ENCODE results near the gene FRMPD1.
"Not testable (repeated sequence)": the region's sequence is repeated elsewhere in the genome, so short reads cannot be mapped to it uniquely, and the experiment has no call there.

Gene FRMPD1

DNA sequence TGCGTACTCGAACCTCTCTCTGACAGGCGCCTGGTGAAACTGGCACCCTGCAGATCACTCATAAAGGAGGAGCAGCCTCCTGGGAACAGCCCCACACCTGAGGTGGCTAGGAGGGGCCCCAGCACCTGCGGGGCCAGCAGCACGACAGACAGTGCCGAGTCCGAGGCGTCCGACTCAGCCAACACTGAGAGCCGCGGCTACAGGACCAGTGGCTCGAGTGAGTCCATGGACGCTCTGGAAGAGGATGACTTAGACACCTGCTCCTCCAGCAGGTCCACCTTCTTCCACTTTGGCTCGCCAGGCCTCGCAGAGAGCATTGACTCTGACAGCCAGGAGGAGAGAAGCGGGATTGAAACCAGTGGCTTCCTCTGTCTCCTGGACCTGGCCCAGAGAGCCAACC is 89.4 kb downstream of the FRMPD1 start:
- no peak for DNase-seq

DNA sequence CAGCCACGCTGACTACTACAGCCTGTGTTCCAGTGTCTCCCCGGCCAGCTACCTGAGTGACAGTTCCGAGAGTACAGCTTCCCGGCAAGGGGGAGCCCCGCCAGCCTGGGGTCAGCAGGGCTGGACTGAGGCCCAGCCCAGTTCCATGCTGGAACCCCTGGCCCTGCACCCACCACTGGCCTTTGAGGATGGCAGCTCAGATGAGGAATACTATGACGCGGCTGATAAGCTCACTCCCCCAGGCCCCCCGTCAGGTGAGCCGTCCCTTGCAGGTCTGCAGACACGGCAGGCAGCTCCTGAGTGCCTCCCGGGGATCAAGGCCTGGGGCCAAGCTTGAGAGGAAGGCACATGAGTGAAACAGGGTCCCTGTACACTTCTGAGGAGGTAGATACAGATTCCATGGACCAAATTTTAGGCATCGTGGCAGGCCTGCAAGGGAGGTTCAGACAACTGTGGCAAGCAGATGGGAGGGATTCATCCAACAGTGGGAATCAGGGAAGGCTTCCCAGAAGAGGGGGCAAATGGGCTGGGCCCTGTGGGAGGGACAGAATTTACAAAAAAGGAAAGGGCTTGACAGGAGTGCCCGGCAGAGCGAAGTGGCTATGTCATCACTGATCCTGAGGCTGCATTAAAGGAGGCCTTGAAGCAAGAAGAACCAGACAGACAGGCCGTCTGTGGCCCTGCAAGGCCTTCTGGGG is 90.0 kb downstream of the FRMPD1 start:
- DNase-seq = no peak

DNA sequence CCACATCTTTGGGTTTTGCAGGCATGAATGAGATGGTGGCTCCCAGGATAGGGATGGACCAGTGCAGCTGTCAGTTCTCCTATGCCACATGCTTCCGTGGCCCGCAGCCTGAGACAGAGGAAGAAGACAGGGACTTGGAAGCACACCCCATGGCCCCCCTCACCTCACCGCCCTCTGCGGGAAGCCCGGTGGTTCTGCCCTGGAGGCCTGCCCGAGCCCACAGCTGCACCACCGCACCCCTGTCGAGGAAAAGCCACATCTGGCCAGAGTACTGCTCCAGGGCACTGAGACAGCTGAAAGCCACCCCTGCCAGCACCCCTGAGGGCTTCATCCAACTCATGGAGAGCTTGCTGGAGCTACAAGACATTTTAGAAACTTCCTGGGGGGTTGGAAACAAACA is 95.2 kb downstream of the FRMPD1 start:
- no peak for DNase-seq

DNA sequence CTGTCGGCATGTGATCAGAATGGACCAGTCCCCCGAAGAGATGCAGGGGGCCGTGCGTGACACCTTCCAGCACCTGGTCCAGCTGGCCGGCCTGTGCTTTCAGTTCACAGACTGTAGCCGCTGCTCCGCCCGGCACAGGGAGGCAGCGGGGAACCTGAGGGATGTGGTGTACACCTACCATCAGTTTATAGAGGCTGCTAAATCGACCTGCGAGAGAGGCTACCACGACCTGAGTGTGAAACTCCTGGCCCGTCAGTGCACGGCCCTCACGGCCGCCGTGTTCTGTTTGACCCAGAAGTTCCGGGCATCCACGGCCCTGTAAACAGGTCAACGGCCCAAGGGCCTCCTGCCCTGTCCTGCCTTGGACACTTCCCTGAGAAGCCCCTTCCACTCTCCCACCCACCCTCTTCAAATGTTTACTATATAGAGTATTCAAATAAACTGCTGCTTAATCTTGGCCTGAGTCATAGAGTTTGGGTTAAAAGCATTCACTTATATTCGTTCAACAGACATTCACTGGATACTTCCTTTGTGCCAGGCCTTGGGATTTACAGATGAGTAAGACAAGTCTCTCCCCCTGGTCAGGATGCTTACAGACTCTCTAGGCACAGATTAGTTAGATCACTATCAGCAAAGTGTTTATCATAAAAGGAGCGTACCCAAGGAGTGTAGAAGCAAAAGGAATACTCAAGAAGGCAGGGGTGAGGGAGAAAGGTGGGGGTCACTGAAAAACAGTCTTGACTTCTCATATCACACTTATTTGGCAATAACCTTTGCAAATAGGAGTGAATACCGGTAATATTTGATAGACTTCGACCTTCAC is 95.9 kb downstream of the FRMPD1 start:
- no peak for DNase-seq

DNA sequence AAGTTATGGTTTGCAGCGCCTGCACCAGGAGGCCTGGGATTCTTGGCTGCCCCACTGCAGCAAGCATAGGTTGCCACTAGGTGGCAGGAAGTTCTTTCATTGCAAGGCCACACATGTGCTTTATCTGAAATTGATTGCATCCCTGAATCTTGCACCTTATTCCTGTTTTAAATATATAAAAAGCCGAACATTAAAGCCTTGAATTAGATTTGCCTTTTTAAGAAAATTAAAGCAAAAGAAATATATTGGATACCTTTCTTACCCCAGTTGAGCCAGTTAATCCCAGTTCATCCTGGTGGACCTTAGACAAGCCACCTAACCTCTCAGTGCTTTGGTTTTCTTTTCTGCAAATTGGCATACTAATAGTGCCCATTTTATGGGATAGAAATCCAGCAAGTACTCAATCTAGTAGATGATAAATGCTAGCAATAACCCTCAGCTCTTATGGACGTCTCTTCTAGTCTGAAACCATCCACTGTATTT is 96.6 kb downstream of the FRMPD1 start:
- peak; percentile 20 for DNase-seq

DNA sequence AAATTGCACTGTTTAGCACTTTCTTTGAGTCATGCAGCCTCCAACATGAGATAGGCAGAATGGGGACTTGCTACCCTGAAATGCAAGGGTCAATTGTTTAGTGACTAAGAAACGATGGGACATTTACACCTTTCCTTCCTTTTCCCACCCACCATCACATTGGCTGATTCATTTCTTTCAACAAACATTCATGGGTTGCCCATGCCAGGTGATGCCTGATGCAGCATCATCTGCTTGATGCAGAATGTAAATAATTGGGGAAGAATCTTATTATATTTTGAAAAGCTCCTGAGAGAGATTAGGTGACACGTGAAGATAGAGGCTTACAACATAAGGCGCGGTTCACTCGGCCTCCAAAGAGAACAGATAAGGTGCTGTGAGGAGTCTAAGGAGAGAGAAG is 98.4 kb downstream of the FRMPD1 start:
- no peak for DNase-seq

DNA sequence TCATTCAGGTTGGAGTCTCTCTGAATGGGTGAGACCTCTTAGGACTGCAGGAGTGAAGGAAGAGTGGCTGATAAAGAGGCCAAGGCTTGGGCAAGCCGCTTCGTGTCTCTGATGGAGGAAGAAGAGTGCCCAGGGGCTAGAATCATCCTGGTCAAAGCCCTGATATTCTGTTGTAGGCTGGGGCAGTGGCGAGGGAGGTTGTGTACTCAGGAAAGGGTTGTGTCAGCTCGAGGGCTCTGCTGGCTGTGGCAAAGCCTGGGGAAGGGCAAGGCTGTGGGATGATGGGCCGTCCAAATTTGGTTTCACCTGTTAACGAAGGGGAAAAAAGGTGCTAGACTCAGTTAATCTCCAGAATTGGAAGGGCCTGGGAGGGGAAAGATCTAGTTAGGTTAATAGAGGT is 100.4 kb downstream of the FRMPD1 start:
- DNase-seq = no peak

DNA sequence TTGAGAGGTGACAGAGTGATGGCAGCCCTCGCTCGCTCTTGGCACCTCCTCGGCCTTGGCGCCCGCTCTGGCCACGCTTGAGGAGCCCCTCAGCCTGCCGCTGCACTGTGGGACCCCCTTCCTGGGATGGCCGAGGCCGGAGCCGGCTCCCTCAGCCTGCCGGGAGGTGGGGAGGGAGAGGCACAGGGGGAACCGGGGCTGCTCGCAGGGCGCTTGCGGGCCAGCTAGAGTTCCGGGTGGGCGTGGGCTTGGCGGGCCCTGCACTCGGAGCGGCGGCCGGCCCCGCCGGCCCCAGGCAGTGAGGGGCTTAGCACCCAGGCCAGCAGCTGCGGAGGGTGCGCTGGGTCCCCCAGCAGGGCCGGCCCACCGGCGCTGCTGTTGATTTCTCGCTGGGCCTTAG is 101.0 kb downstream of the FRMPD1 start:
- DNase-seq = not testable (repeated sequence)

DNA sequence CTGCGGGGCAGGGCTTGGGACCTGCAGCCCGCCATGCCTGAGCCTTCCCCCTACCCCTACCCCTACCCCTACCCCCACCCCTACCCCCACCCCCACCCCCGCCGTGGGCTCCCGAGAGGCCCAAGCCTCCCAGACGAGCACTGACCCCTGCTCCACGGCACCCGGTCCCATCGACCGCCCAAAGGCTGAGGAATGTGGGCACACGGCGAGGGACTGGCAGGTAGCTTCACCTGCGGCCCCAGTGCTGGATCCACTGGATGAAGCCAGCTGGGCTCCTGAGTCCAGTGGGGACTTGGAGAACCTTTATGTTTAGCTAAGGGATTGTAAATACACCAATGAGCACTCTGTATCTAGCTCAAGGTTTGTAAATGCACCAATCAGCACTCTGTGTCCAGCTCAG is 101.4 kb downstream of the FRMPD1 start:
- not testable (repeated sequence) for DNase-seq

DNA sequence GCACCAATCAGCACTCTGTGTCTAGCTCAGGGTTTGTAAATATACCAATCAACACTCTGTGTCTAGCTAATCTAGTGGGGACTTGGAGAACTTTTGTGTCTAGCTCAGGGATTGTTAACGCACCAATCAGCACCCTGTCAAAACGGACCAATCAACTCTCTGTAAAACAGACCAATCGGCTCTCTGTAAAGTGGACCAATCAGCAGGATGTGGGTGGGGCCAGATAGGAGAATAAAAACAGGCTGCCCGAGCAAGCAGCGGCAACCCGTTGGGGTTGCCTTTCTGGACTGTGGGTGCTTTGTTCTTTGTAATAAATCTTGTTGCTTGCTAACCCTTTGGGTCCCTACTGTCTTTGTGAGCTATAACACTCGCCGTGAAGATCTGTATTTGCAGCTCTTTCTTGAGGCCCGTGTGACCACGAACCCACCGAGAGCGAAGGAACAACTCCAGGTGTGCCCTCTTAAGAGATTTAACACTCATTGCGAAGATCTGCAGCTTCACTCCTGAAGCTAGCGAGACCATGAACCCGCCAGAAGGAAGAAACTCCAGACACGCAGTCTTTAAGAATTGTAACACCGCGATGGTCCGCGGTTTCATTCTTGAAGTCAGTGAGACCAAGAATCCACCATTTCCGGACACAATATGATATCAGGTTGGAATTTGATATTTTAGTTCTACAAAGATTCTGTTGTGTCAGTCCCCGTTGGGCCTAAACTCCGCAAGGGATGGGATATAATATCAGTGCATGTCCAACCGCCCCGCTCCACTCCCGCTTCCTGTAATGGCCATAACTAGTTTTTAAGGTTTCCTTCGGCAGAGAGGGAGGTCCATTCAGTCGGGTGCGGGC is 102.1 kb downstream of the FRMPD1 start:
- no peak for DNase-seq

DNA sequence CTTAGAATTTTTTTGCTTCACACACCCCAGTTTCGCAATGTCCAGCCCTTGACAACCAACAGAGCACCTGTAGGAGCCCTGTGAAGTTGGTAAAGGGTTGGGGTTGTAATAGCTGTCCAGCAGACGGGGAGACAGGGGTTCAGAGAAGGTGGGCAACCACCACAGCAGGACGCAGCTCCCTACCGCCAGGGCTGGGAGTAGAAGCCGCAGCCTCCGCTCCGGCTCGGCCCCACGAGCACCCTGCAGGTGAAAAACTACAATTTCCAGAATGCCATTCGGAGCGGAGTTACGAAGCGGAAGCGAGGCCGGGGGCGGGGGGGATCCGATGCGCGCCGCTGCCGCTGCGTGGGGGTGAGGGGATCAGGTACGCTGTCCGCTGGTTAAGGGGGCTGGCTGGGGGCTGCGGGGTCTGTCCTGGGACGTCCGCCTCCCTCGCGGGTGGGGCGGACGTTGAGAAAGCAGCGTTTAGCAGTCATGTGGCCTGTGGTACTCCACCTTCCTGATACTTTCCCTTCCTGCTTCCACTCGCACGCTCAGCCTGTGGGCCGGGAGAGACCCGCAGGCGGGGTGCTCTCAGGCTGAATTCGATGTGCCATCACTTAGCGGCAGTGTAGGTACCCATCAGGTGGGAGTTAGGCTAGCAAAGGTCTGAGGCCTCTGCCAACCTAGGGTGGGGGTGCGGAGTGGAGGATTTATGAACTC is 102.9 kb downstream of the FRMPD1 start, which contains the start of gene TRMT10B:
TSS of gene TRMT10B (plus strand) at position 317 of the 702 bp plus-strand sequence. CDS start 8,127 bp downstream, outside the sequence.
- DNase-seq = peak; percentile 68

DNA sequence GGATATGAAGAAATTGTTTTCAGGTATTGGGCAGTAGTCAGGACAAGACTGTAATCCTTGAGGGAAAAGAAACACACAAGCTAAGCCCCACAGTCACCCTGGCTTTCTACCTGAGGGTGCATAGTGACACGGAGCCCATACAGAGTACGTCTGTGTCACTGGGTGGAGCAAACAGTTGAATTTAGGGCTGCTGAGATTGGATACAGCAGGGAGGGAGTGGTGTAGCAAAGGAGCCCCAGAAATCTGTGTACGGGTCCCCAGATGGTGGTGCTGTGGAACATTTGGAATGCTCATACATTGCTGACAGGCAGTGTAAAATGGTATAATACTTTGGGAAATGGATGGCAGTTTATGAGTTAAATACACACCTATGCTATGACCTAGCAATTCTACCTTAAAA is 108.0 kb downstream of the FRMPD1 start:
- DNase-seq = no peak

DNA sequence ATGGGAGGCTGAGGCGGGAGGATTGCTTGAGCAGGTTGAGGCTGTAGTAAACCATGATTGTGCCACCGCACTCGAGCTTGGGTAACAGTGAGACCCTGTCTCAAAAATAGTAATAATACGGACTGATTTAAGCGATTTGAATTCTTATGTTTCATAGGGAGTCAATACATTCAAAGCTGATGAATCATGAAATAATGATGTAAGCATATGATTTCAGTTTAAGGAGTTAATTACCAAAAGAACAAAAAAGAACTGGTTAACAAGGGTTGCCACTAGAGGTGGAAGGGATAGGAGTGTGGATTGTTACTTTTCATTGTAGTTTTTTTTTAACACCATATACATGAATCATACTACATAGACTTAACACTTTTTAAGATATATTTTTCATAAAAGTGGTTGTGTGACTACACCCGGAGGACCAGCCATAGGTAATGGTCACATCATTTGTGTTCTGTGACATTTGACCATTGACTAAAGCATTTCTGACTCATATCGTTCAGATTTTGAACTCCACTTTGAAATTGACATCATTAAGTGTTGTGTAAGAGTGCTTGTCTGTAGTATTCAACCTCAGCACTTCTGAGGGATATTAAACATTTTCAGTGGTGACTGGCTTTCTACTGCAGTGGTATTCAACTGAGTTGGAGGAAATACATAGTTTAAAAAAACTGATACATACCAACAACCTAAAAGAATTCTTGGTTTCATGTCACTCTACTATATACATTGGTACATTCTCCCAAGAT is 109.8 kb downstream of the FRMPD1 start:
- no peak for DNase-seq

DNA sequence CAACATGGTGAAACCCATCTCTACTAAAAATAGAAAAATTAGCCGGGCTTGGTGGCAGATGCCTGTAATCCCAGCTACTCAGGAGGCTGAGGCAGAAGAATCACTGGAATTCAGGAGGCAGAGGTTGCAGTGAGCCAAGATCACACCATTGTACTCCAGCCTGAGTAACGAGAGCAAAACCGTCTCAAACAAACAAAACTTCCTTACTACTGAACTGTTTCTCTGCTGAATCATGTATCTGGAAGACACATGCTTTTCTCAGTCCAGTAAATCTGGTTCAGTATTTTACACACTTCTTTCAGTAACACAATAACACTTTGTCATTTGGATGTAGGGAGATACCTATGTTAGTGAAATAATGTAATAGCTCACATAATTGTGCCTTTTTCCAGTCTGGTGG is 110.8 kb downstream of the FRMPD1 start:
- DNase-seq = no peak

DNA sequence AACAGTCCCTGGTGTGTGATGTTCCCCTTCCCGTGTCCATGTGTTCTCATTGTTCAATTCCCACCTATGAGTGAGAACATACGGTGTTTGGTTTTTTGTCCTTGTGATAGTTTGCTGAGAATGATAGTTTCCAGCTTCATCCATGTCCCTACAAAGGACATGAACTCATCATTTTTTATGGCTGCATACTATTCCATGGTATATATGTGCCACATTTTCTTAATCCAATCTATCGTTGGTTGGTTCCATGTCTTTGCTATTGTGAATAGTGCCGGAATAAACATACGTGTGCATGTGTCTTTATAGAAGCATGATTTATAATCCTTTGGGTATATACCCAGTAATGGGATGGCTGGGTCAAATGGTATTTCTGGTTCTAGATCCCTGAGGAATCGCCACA is 114.5 kb downstream of the FRMPD1 start:
- not testable (repeated sequence) for DNase-seq

DNA sequence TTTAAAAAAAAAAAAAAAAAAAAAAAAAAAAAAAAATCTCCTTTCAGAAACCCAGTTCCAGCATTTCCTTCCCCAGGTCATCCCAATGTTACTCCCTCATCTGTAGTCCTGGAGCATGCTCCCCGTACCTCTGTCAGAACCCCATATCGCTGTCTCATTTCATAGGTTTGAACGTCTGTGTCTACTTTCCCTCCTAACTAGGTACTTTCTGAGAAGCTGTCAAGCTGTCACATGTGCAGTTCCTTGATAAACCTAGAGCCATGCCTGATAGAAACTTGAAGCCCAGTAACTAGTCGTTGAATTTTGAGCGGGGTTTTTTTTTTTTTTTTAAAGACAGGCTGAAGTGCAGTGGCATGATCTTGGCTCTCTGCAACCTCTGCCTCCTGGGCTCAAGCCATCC is 118.6 kb downstream of the FRMPD1 start:
- DNase-seq = no peak

DNA sequence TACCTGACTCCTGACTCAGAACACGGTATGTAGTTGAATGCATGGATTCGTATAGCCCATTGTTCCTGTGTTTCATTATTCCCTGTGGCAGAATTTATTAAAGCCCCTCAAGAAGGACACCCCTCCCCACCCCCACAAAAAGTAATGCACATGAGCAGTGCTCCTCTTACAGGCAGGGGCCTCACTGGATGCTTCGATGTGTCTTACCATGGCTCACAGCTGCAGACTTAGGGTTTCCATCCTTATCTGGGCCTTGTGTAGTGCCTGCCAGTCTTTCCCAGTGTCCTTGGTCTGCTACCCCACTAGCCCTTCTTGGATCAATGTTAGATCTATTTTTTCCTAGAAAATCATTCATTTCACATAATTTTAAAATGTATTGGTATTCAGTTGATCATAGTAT is 119.2 kb downstream of the FRMPD1 start:
- no peak for DNase-seq

DNA sequence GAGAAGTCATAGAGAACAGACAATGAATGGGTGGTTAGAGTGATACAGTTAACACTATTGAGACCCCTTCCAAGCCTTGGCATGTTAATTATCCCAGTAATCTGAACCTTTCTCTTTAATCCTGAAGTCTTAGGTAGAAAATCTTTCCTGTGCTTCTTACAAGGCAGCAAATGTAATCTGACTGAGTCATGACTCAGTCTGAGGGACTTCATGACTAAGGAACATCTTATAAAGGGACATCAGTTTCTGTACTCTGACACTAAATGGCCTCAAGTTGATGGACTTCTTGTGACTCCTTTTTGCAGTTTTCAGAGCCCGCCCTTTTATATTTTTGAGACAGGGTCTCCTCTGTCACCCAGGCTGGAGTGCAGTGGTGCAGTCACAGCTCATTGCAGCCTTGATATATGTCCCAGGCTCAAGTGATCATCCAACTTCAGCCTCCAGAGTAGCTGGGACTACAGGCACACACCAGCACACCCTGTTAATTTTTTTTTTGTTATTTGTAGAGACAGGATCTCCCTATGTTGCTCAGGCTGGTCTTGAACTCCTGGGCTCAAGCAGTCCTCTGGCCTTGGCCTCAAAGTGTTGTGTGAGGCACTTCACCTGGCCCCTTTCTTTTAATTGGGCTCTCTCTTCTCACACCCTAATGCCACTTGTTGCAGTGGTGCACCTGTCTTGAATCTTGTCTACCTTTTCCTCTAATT is 124.6 kb downstream of the FRMPD1 start:
- no peak for DNase-seq

DNA sequence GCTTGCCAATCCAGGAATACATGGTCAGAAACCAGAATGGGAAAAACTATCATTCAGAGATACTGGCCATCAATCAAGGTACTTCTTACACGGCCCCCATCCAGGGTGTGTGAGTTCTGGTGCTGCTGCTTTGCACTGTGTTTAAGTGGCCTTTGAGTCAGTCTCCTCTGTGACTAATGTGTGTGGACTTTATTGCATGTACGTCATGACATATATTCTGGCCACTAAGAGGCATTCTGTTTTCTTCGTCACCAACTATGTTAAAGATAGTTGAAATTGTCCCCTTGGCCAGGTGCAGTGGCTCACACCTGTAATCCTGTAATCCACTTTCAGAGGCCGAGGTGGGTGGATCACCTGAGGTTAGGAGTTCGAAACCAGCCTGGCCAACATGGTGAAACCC is 125.6 kb downstream of the FRMPD1 start:
- no peak for DNase-seq

DNA sequence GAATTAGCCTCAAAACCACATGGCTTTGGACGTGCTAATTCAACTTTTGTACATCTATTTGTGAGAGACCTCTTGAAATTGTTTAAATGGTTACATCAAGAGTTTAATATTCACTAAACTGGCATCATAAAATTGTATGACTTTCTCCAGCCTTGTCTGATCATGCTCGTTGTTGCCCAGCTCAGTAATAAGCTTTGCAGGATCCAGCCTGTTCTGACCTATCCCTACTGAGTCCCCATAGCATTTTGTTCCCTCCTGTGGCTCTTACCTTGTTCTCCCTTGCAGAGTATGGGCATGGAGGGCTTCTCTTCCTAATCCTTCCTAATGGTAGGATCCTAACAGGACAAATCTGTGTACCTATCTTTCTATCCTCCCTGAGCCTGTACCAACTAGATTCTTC is 127.8 kb downstream of the FRMPD1 start:
- DNase-seq = no peak

DNA sequence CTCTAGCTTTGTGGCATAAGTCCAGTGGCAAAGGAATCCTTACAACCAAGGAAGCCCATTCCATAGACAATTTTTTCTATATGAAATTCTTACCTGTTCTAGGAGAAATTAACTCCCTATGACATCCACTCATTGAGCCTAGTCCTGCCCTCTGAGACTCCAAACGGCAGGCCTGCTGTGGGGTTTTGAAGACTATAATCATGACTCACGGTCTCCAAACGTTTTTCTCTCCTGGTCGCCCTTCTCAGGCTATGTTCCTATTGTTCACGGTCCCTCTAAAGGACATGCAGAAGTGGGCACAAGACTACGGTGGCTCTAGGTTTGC is 133.5 kb downstream of the FRMPD1 start:
- DNase-seq = no peak
